ENCODE measurements around the gene TDG. TPM values are rescaled to one million over a fixed set of nuclear protein-coding genes. Genes with fewer than 3 reads are reported as not detected.

The TDG gene
- total RNA-seq, 4 donors from 2014 or later, result 19.4 to 42.8 (median 24.9) TPM

DNA sequence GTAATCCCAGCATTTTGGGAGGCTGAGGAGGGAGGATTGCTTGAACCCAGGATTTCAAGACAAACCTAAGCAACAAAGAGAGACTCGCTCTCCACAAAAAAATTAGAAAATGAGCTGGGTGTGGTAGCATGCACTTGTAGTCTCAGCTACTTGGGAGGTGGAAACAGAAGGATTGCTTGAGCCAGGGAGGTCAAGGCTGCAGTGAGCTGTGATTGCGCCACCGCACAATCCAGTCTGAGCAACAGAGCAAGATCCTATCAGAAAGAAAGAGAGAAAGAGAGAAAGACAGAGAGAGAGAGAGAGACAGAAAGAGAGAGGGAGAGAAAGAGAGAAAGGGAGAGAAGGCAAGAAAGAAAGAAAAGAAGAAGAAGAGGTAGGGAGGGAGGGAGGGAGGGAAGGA lies 37.0 kb downstream of the TDG start:
- WGBS, 2 donors, result 89 to 96% methylated on average over 3 of the region's 3 CpGs
- Histone ChIP-seq H3K4me3 (no peak overlapping the region), H3K27ac (no peak overlapping the region), H3K36me3 (no peaks in the 10 kb centered on the region), H3K4me1 (no peaks in the 10 kb centered on the region), H3K9me3 (no peaks in the 10 kb centered on the region), H3K27me3 (peaks cover 0 to 5% (median 0%) of the 10 kb centered on the region in 4 donors)
- DNase-seq, result no peak
- TF ChIP-seq CTCF (IDR thresholded peaks at IDR 0.05) (no peak), POLR2A (IDR thresholded peaks at IDR 0.05) (no peak)
- intact Hi-C loops (cut with DNase I), result no loop called here

DNA sequence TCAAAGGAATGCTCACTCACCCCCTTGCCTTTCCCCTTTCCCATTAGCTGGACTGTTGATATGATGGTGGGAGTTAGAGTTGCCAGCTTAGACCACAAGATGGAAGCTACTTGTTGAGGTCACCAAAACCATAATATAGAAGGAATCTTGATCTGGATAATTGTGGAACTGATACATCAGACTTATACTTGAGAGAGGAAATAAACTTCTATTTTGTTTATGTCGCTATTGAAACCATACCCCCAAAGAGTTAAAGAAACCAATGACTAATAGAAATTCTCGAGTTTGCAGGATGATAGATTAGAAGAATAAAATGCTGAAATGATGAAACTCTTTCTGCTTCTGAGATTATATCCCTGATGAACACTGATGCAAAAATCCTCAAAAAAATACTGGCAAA lies 37.9 kb downstream of the TDG start:
- Histone ChIP-seq H3K9me3 (no peaks in the 10 kb centered on the region), H3K27ac (no peak overlapping the region), H3K27me3 (peaks cover 0 to 3% (median 0%) of the 10 kb centered on the region in 4 donors), H3K4me1 (no peaks in the 10 kb centered on the region), H3K36me3 (no peaks in the 10 kb centered on the region), H3K4me3 (no peak overlapping the region)
- 62 to 69% methylated on average over 2 of the region's 2 CpGs for WGBS, 2 donors
- intact Hi-C loops (cut with DNase I), result no loop called here
- TF ChIP-seq POLR2A (IDR thresholded peaks at IDR 0.05) (no peak), CTCF (IDR thresholded peaks at IDR 0.05) (no peak)
- DNase-seq, result no peak

- Histone ChIP-seq H3K9me3 (no peaks in the 10 kb centered on the region), H3K4me3 (no peak overlapping the region), H3K4me1 (no peaks in the 10 kb centered on the region), H3K27ac (no peak overlapping the region), H3K36me3 (no peaks in the 10 kb centered on the region), H3K27me3 (no peaks in the 10 kb centered on the region)
- TF ChIP-seq POLR2A (IDR thresholded peaks at IDR 0.05) (no peak), CTCF (IDR thresholded peaks at IDR 0.05) (no peak)
- no peak for DNase-seq
- WGBS, 2 donors, result 14 to 34% methylated on average over 2 to 3 of the region's 3 CpGs
- intact Hi-C loops (cut with DNase I), result no loop called here
These were observed 41.3 kb downstream of the TDG start for GRCh38 chr12:104006929-104007328.

DNA sequence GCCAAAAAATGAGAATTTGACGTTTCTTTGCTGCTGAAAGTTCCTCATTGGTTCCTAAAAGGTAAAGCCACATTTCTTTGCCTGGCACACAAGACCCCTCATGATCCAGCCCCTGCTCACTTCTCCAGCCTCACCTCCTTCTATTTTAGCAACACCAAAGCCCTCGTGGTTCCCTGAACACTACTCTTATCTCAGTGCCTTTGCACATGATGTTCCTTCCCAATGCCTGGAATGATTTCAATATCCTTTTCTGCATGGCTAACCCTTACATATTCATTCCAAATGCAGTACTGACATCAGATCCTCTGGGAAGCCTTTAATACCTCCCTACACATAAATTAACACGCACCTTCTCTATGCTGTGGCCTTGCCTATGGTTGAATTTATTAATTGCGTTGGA lies 44.4 kb downstream of the TDG start:
- intact Hi-C loops (cut with DNase I), result no loop called here
- Histone ChIP-seq H3K36me3 (peaks cover 0 to 7% (median 0%) of the 10 kb centered on the region in 3 donors), H3K4me3 (no peak overlapping the region), H3K27me3 (no peaks in the 10 kb centered on the region), H3K4me1 (no peaks in the 10 kb centered on the region), H3K9me3 (no peaks in the 10 kb centered on the region), H3K27ac (no peak overlapping the region)
- no peak for DNase-seq
- WGBS, 2 donors, result 83 to 89% methylated on average over 4 of the region's 4 CpGs
- TF ChIP-seq POLR2A (IDR thresholded peaks at IDR 0.05), result no peak
- no peak for TF ChIP-seq CTCF (IDR thresholded peaks at IDR 0.05)

DNA sequence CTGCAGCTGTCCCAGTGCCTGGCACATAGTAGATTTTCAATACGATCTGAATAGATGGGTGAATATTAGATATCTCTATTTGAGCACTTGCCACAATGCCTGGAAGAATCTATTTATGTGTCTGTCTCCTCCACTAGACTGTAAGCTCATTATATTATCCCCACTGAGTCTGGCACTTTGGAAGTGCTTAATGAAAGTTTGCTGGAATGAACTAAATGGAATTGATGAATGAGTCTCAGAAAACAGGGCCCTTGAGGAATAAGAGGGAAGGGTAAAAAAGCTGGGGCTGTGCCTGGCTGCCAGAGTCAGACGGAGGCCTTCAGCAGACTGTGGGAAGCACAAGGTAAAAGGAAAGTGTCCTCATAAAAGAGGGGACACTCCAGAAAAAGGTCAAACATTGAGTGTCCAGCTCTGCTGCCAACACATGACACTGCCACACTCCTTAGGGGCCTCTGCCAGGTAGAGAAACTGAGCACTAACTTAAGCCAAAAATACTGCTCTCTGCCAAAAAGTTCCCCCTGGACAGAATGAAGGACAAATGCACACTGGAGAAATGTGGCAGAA lies 45.0 kb downstream of the TDG start:
- Histone ChIP-seq H3K27me3 (no peaks in the 10 kb centered on the region), H3K4me3 (no peak overlapping the region), H3K9me3 (no peaks in the 10 kb centered on the region), H3K27ac (peak overlapping the region in 3 of 4 donors; percentile 18 to 61 (median 21)), H3K4me1 (no peaks in the 10 kb centered on the region), H3K36me3 (peaks cover 0 to 7% (median 0%) of the 10 kb centered on the region in 3 donors)
- intact Hi-C loops (cut with DNase I), result no loop called here
- no peak for TF ChIP-seq CTCF (IDR thresholded peaks at IDR 0.05)
- WGBS, 2 donors, result 79 to 91% methylated on average over 2 of the region's 2 CpGs
- no peak for DNase-seq

Measured in esophagus squamous epithelium (tissue), 5 donors.